IPS-18a (cell line): ENCODE measurements around the gene KSR1.

ENCODE experiments used
- H3K27ac ChIP-seq: one replicate; pipeline ENCODE4 v1.5.1; 2013; ENCODE audit warnings: low read length
- H3K27me3 ChIP-seq: one replicate; pipeline ENCODE4 v1.6.1; 2013; ENCODE audit warnings: mild to moderate bottlenecking, low read length; ENCODE audit not compliant: control insufficient read depth, insufficient read depth
- H3K36me3 ChIP-seq: one replicate; pipeline ENCODE4 v1.6.1; 2013; ENCODE audit warnings: low read depth, low read length; ENCODE audit not compliant: control insufficient read depth
- H3K4me1 ChIP-seq: one replicate; pipeline ENCODE4 v1.6.1; 2013; ENCODE audit warnings: low read depth, low read length; ENCODE audit not compliant: control insufficient read depth
- H3K4me3 ChIP-seq: one replicate; pipeline ENCODE4 v1.5.1; 2013; ENCODE audit warnings: low read length
- H3K9ac ChIP-seq: one replicate; pipeline ENCODE4 v1.6.1; 2013; ENCODE audit warnings: mild to moderate bottlenecking, low read length, moderate library complexity
- H3K9me3 ChIP-seq: one replicate; pipeline ENCODE4 v1.6.1; 2013; ENCODE audit warnings: low read depth, low read length; ENCODE audit not compliant: control insufficient read depth

Gene KSR1

DNA sequence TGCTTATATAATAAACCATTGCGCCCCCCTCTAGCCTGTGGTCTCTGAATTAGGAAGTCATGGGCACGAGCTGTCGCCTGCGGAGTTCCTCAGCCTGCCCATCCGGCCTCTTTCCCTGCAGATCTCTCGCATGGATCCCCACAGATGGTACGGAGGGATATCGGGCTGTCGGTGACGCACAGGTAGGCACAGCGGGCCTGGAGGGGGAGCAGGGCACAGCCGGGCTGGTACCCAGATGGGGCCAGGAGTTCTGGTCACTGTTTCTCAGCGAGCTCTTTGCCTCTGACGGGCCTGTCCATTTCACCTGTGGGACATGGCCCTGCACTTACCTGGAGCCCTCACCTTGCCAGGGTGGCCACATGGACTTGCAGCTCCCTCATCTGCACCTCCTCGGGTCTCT is 132.1 kb downstream of the KSR1 start:
- Histone ChIP-seq H3K27ac (no peak overlapping the region), H3K9ac (no peak overlapping the region), H3K27me3 (no peaks in the 10 kb centered on the region), H3K4me1 (peaks cover 8% of the 10 kb centered on the region), H3K4me3 (no peak overlapping the region), H3K36me3 (peaks cover 6% of the 10 kb centered on the region), H3K9me3 (no peaks in the 10 kb centered on the region)

DNA sequence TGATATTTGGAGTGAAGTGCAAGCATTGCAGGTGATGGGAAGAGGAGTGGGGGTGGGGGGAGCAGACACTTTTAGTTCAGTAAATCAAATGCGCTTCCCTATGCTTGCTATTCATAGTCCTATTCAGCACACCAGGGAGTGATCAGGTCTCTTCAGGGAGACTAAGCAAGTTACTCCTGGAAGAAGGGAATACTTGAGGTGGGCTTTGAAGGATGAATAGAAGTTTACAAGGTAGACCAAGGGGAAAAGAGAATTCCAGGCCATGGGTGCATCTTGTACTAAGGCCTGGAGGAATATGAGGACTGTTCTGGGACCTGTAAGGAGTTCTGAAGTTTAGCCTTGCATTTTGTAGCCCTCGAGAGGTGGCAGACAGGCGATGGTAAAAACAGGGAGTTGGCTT is 134.6 kb downstream of the KSR1 start:
- Histone ChIP-seq H3K9me3 (no peaks in the 10 kb centered on the region), H3K27me3 (no peaks in the 10 kb centered on the region), H3K4me1 (peaks cover 8% of the 10 kb centered on the region), H3K9ac (no peak overlapping the region), H3K36me3 (peaks cover 6% of the 10 kb centered on the region), H3K27ac (no peak overlapping the region), H3K4me3 (no peak overlapping the region)

DNA sequence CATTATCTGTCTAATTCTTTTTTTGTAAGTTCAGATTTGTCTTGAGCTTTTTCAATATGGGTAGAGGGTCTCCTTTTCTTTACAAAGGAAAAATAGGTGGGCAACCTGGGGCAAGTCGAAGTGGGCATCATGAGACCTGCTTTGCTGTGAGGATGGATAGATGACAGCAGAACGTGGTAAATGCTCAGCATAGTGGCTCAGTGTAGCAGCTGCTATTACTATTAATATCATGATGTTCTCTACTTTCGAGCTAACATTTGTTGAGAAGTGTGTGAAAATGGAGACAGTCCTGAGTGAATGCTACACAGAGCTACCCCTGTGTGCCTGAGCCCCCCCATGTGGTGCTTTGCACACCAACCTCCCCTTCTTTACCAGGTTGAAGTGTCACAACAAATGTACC is 135.7 kb downstream of the KSR1 start:
- H3K36me3 ChIP-seq, result peaks cover 6% of the 10 kb centered on the region
- no peaks in the 10 kb centered on the region for H3K27me3 ChIP-seq
- H3K9me3 ChIP-seq, result no peaks in the 10 kb centered on the region
- no peak overlapping the region for H3K4me3 ChIP-seq
- no peak overlapping the region for H3K9ac ChIP-seq
- H3K4me1 ChIP-seq, result peaks cover 8% of the 10 kb centered on the region
- no peak overlapping the region for H3K27ac ChIP-seq

DNA sequence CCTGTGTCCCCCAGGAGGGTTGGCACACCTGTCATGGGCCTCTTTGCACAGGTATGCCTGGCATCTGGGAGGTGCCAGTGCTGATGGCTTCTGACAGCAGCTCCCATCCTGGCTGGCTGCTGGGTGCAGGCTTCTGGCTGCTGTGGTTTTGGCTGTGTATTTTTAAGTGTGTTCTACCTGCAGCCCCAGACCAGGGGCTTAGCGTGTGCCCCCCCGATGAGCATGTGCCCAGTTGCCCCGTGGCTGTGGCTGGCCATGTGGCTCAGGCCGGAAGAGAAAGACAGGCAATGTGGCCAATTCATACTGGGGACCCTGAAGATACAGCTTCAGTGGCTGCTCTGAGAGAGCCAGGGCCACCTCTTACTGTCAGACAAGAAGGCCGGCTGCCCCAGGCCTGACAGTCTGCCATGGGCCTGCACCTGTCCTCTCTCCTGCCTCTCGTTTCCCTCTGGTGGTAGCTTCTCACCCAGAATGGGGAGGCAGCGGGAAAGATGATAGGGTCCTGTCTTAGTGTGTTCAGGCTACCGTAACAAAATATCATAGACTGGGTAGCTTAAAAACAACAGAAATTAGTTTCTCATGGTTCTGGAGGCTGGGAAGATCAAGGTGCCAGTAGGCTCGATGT is 137.1 kb downstream of the KSR1 start:
- Histone ChIP-seq H3K4me1 (peaks cover 8% of the 10 kb centered on the region), H3K36me3 (peaks cover 10% of the 10 kb centered on the region), H3K27me3 (no peaks in the 10 kb centered on the region), H3K9ac (no peak overlapping the region), H3K27ac (no peak overlapping the region), H3K9me3 (no peaks in the 10 kb centered on the region), H3K4me3 (no peak overlapping the region)

DNA sequence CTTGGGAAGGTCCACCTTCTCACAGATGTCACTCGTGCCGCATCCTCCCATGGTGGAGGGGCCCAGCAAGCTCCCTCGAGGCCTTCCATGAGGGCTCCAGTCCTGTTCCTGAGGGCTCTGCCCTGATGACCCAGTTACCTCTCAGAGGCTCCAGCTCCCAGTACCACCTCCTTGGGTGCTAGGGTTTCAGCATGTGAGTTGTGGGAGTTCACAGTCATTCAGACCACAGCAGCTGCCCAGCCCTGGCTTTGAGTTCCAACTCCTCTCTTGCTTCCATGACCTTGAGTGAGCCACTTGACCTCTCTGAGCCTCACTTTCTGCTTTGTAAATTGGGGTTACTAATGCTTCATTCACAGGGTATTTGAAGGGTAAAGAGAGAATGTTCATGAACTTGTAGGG is 137.6 kb downstream of the KSR1 start:
- Histone ChIP-seq H3K27ac (no peak overlapping the region), H3K9me3 (no peaks in the 10 kb centered on the region), H3K9ac (no peak overlapping the region), H3K4me1 (peaks cover 8% of the 10 kb centered on the region), H3K27me3 (no peaks in the 10 kb centered on the region), H3K4me3 (no peak overlapping the region), H3K36me3 (peaks cover 10% of the 10 kb centered on the region)

DNA sequence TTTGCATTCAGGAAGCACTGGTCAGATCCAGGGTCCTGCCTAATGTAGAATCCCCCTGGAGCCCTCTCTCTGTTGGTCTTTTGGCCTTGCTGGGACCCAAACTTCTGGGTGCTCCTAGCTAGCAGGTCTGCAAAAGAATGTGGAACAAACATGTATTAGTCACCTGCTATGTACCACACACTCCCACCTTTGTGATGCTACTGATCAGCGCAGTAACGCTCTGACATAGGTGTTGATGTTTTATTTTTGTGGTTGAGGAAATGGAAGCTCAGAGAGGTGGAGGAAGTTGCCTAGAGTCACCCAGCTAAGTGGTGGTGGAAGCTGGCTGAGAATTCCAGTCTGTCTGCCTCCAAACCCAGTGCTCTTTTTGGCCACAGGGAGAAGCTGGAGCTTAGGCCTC is 139.0 kb downstream of the KSR1 start:
- no peaks in the 10 kb centered on the region for H3K27me3 ChIP-seq
- no peaks in the 10 kb centered on the region for H3K9me3 ChIP-seq
- no peak overlapping the region for H3K9ac ChIP-seq
- peaks cover 8% of the 10 kb centered on the region for H3K4me1 ChIP-seq
- peaks cover 10% of the 10 kb centered on the region for H3K36me3 ChIP-seq
- no peak overlapping the region for H3K27ac ChIP-seq
- H3K4me3 ChIP-seq, result no peak overlapping the region

DNA sequence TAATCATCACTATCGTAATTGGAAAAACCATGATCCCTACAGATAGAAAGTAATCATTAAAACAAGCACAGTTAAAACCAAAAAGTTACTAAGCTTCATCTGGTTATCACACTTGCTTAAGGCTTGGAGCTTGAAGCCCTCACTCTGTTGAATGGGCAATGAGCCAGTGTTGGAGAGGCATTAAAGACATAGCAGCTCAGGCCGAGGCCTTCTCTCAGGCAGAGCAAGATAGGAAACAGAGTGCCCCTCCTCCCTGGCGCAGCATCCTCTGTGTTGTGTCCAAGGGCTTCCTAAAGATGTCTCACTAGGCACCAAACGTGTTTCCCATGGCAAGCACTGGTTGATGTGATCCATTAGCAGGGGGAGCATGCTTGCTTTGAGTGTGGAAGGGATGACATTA is 139.8 kb downstream of the KSR1 start:
- Histone ChIP-seq H3K4me1 (no peaks in the 10 kb centered on the region), H3K36me3 (peaks cover 10% of the 10 kb centered on the region), H3K27me3 (no peaks in the 10 kb centered on the region), H3K9ac (no peak overlapping the region), H3K27ac (no peak overlapping the region), H3K9me3 (no peaks in the 10 kb centered on the region), H3K4me3 (no peak overlapping the region)

DNA sequence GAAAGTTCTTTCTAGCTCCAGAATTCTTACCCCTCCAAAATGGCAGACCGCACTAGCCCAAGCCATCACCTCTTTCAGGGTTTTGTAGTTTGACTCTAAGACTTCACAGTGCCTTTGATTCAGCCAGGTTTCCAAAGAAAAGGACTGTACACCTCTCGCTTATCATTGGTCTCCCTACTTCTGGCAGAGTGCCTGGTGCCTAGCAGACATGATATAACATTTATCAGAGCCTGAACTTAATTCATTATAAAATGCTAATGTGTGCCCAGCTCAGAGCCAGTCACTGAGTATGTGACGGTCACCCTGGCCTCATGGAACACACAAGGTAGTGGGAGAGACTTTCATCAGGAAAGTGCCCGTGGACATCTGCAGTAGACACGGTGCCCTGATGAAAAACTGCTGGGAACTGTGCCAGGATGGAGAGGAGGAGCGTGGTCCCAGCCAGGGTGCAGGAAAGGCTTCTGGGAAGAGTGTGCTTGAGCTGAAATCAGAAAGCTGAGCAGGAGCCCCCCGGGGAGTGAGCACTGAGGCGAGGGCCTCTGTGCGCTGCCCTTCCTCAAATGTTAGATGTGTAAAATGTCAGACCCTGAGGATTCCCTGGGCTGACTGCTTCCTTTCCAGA is 140.4 kb downstream of the KSR1 start:
- H3K9ac ChIP-seq, result no peak overlapping the region
- H3K4me1 ChIP-seq, result no peaks in the 10 kb centered on the region
- H3K36me3 ChIP-seq, result peaks cover 10% of the 10 kb centered on the region
- H3K27ac ChIP-seq, result no peak overlapping the region
- no peak overlapping the region for H3K4me3 ChIP-seq
- no peaks in the 10 kb centered on the region for H3K9me3 ChIP-seq
- no peaks in the 10 kb centered on the region for H3K27me3 ChIP-seq

DNA sequence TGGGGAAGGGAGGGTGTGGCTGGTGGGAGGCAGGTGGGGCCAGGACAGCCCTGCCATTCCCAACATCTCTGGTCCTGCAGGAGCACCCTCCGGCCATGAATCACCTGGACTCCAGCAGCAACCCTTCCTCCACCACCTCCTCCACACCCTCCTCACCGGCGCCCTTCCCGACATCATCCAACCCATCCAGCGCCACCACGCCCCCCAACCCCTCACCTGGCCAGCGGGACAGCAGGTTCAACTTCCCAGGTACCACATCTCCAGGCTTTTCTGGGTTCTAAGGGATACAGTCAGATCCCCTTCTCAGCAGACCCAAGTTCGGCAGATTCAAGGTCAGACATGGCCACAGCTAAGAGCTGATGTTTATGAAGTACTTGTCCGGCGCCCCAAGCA is 140.9 kb downstream of the KSR1 start:
- Histone ChIP-seq H3K4me1 (no peaks in the 10 kb centered on the region), H3K27ac (no peak overlapping the region), H3K9me3 (no peaks in the 10 kb centered on the region), H3K27me3 (no peaks in the 10 kb centered on the region), H3K4me3 (no peak overlapping the region), H3K9ac (no peak overlapping the region), H3K36me3 (peaks cover 10% of the 10 kb centered on the region)

DNA sequence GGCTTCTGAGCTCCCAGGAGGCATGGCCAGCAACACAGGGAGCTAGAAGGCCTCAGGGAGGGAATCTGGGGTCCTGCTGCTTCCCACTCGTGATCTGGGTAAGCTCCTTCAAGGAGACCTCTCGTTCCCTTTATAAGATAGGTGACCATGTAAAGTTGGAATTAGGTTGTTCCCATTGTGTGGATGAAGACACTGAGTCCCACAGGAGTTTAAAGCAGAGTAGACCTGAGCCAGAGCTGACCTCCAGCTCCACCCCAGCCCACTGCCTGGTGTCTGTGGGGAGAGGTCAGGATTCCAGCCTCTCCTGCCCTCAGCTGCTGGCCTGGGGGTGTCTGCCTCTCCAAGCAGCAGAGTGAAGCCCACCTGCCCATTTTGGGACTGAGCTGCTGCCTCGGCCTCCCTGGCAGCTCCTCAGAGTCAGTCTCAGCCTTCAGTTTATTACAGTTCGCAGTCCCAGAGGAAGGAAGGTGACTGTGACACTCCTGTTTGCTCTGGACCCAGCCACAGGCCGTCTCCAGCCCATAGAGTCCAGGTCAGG is 141.6 kb downstream of the KSR1 start:
- no peaks in the 10 kb centered on the region for H3K9me3 ChIP-seq
- H3K4me1 ChIP-seq, result no peaks in the 10 kb centered on the region
- peaks cover 5% of the 10 kb centered on the region for H3K36me3 ChIP-seq
- no peak overlapping the region for H3K27ac ChIP-seq
- H3K9ac ChIP-seq, result no peak overlapping the region
- H3K27me3 ChIP-seq, result no peaks in the 10 kb centered on the region
- no peak overlapping the region for H3K4me3 ChIP-seq

DNA sequence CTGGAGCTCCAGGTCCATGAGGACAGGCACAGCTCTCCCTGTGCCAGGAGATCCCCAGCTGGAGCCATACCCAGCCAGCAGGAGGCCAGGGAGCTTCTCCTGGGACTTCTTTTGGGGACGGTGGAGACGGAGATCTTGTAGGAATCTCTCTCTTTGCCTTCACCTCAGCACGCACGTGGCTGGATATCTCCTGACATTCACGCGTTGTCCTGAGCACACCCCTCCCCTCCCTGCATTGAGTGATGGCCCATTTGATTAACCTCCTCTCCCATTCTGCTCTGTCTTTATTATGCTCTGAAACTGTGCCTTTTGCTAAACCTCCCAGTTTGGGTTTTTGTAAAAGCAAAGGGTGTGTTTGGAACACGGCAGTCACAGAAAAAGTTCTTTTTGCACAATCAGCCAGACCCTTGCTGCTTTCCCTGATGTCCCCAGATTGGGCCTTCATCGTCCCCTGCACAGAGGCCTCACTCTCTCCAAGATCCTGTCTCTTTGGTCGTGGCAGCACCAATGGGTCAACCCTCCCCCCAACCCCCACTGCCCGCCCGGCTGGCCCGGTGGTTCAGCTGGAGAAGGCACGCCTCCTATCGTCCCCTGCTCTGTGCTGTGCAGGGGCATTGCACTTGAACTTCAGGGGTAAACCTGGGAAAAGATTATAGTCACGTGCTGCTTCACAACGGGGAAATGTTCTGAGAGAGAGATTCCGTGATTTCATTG is 142.2 kb downstream of the KSR1 start:
- Histone ChIP-seq H3K27ac (no peak overlapping the region), H3K9me3 (no peaks in the 10 kb centered on the region), H3K4me3 (no peak overlapping the region), H3K27me3 (no peaks in the 10 kb centered on the region), H3K36me3 (peaks cover 4% of the 10 kb centered on the region), H3K9ac (no peak overlapping the region), H3K4me1 (no peaks in the 10 kb centered on the region)
